Muscle layer of duodenum (tissue), 2 donors: ENCODE results near the gene OPRD1.
A peak's percentile ranks its signal among the peaks of the same experiment; 100 is the strongest.

Experiments
- H3K27ac ChIP-seq: one replicate; pipeline ENCODE4 v1.7.0; 2013; ENCODE audit warnings: mild to moderate bottlenecking, low read length
- H3K27me3 ChIP-seq: one replicate; pipeline ENCODE4 v1.7.0; 2013; ENCODE audit warnings: low read depth, mild to moderate bottlenecking, control low read depth, low read length
- H3K36me3 ChIP-seq, 2 donors: one replicate each; pipeline ENCODE4 v1.7.0; 2013; ENCODE audit warnings: low read length in 2 of 2, control low read depth in 1 of 2, mild to moderate bottlenecking in 1 of 2; ENCODE audit not compliant: insufficient read depth in 2 of 2, control insufficient read depth in 1 of 2
- H3K4me1 ChIP-seq, 2 donors: one replicate each; pipeline ENCODE4 v1.7.0; 2013; ENCODE audit warnings: low read length in 2 of 2, mild to moderate bottlenecking in 2 of 2, control low read depth in 1 of 2, moderate library complexity in 1 of 2; ENCODE audit not compliant: insufficient read depth in 2 of 2, control insufficient read depth in 1 of 2
- H3K4me3 ChIP-seq, 2 donors: one replicate each; pipeline ENCODE4 v1.7.0; 2013; ENCODE audit warnings: low read length in 2 of 2, low read depth in 1 of 2, mild to moderate bottlenecking in 1 of 2
- H3K9me3 ChIP-seq, 2 donors: one replicate each; pipeline ENCODE4 v1.7.0; 2013; ENCODE audit warnings: low read length in 2 of 2, control low read depth in 1 of 2, mild to moderate bottlenecking in 1 of 2; ENCODE audit not compliant: control insufficient read depth in 1 of 2
- donor health status: healthy.

Gene OPRD1

GRCh38 chr1:28898405-28898881 lies 86.5 kb downstream of the OPRD1 start:
- Histone ChIP-seq H3K4me1 (peaks cover 0 to 18% of the 10 kb centered on the region in 2 donors), H3K27ac (no peak overlapping the region), H3K27me3 (no peaks in the 10 kb centered on the region), H3K9me3 (no peaks in the 10 kb centered on the region), H3K36me3 (no peaks in the 10 kb centered on the region), H3K4me3 (no peak overlapping the region)

GRCh38 chr1:28899267-28899666 lies 87.3 kb downstream of the OPRD1 start:
- no peak overlapping the region for H3K27ac ChIP-seq
- no peaks in the 10 kb centered on the region for H3K9me3 ChIP-seq
- no peaks in the 10 kb centered on the region for H3K36me3 ChIP-seq
- no peaks in the 10 kb centered on the region for H3K27me3 ChIP-seq
- H3K4me3 ChIP-seq = no peak overlapping the region
- H3K4me1 ChIP-seq = peaks cover 0 to 18% of the 10 kb centered on the region in 2 donors

GRCh38 chr1:28900562-28900961 lies 88.6 kb downstream of the OPRD1 start:
- Histone ChIP-seq H3K4me1 (peaks cover 0 to 18% of the 10 kb centered on the region in 2 donors), H3K27ac (no peak overlapping the region), H3K36me3 (no peaks in the 10 kb centered on the region), H3K27me3 (no peaks in the 10 kb centered on the region), H3K4me3 (no peak overlapping the region), H3K9me3 (no peaks in the 10 kb centered on the region)

GRCh38 chr1:28902738-28903137 lies 90.8 kb downstream of the OPRD1 start:
- Histone ChIP-seq H3K4me3 (no peak overlapping the region), H3K4me1 (peaks cover 0 to 18% of the 10 kb centered on the region in 2 donors), H3K9me3 (no peaks in the 10 kb centered on the region), H3K27me3 (no peaks in the 10 kb centered on the region), H3K36me3 (no peaks in the 10 kb centered on the region), H3K27ac (no peak overlapping the region)

GRCh38 chr1:28905921-28906666 lies 94.1 kb downstream of the OPRD1 start:
- H3K4me1 ChIP-seq = no peaks in the 10 kb centered on the region
- H3K27me3 ChIP-seq = no peaks in the 10 kb centered on the region
- no peak overlapping the region for H3K4me3 ChIP-seq
- H3K36me3 ChIP-seq = no peaks in the 10 kb centered on the region
- H3K27ac ChIP-seq = no peak overlapping the region
- H3K9me3 ChIP-seq = no peaks in the 10 kb centered on the region

- H3K27me3 ChIP-seq = no peaks in the 10 kb centered on the region
- peaks cover 0 to 7% of the 10 kb centered on the region in 2 donors for H3K4me1 ChIP-seq
- H3K27ac ChIP-seq = no peak overlapping the region
- no peaks in the 10 kb centered on the region for H3K36me3 ChIP-seq
- H3K4me3 ChIP-seq = no peak overlapping the region
- H3K9me3 ChIP-seq = no peaks in the 10 kb centered on the region
These were observed 97.2 kb downstream of the OPRD1 start for GRCh38 chr1:28909198-28909597.

- Histone ChIP-seq H3K36me3 (no peaks in the 10 kb centered on the region), H3K27ac (no peak overlapping the region), H3K9me3 (no peaks in the 10 kb centered on the region), H3K4me3 (no peak overlapping the region), H3K27me3 (no peaks in the 10 kb centered on the region), H3K4me1 (peaks cover 0 to 15% of the 10 kb centered on the region in 2 donors)
These were observed 98.6 kb downstream of the OPRD1 start for GRCh38 chr1:28910379-28911115.

- no peaks in the 10 kb centered on the region for H3K27me3 ChIP-seq
- peak overlapping the region; percentile 66 to 71 for H3K4me3 ChIP-seq
- H3K4me1 ChIP-seq = peaks cover 0 to 15% of the 10 kb centered on the region in 2 donors
- no peak overlapping the region for H3K27ac ChIP-seq
- H3K36me3 ChIP-seq = no peaks in the 10 kb centered on the region
- no peaks in the 10 kb centered on the region for H3K9me3 ChIP-seq
These were observed 101.8 kb downstream of the OPRD1 start for GRCh38 chr1:28913786-28914227.

GRCh38 chr1:28914228-28915030 lies 102.5 kb downstream of the OPRD1 start, which contains the start of gene EPB41:
EPB41 (plus strand) TSS chr1:28914569; CDS start chr1:28987438, 72,869 bp downstream.
- H3K27me3 ChIP-seq = no peaks in the 10 kb centered on the region
- peak within 1 kb of the TSS; percentile 66 to 71 for H3K4me3 ChIP-seq
- peaks cover 0 to 15% of the 10 kb centered on the region in 2 donors for H3K4me1 ChIP-seq
- H3K27ac ChIP-seq = no peak within 1 kb of the TSS
- H3K36me3 ChIP-seq = no peaks in the 10 kb centered on the region
- no peaks in the 10 kb centered on the region for H3K9me3 ChIP-seq

- no peaks in the 10 kb centered on the region for H3K9me3 ChIP-seq
- H3K4me3 ChIP-seq = peak overlapping the region; percentile 62 to 71
- no peaks in the 10 kb centered on the region for H3K27me3 ChIP-seq
- peaks cover 0 to 15% of the 10 kb centered on the region in 2 donors for H3K4me1 ChIP-seq
- no peaks in the 10 kb centered on the region for H3K36me3 ChIP-seq
- no peak overlapping the region for H3K27ac ChIP-seq
These were observed 103.3 kb downstream of the OPRD1 start for GRCh38 chr1:28915031-28915895.
